Sigmoid colon (tissue), 7 donors: Measurements from ENCODE around the gene TSPEAR. TPM values are rescaled to one million over a fixed set of nuclear protein-coding genes. Genes with fewer than 3 reads are reported as not detected.

ENCODE experiments used
- DNase-seq: peaks from one replicate; pipeline ENCODE4 v3.0.0-alpha.2; 2019
- H3K27ac ChIP-seq, 4 donors: fragments of 200-600 bp; sonication (generic); one replicate each; pipeline ENCODE4 v1.5.1; 2016 to 2019; ENCODE audit warnings: mild to moderate bottlenecking in 1 of 4
- H3K27me3 ChIP-seq, 3 donors: fragments of 200-600 bp; sonication (generic); one replicate each; pipeline ENCODE4 v1.5.1; 2019; ENCODE audit warnings: mild to moderate bottlenecking in 1 of 3
- H3K36me3 ChIP-seq, 4 donors: fragments of 200-600 bp; sonication (generic); one replicate each; pipeline ENCODE4 v1.5.1; 2016 to 2019
- H3K4me1 ChIP-seq, 4 donors: fragments of 200-600 bp; sonication (generic); one replicate each; pipeline ENCODE4 v1.5.1; 2017 to 2019
- H3K4me3 ChIP-seq, 4 donors: fragments of 200-600 bp; sonication (generic); one replicate each; pipeline ENCODE4 v1.5.1; 2017 to 2019; ENCODE audit warnings: mild to moderate bottlenecking in 2 of 4, moderate library complexity in 1 of 4
- H3K9me3 ChIP-seq, 4 donors: fragments of 200-600 bp in 3 of 4; sonication (generic) in 3 of 4; one replicate each; pipeline versions ENCODE4 v1.5.1 to v1.6.1; 2013 to 2019
- EP300 ChIP-seq, 4 donors: sonication (generic); formaldehyde crosslinking; IDR thresholded peaks; one replicate each; pipeline ENCODE4 v1.6.1; 2017; ENCODE audit warnings: antibody characterized with exemption in 4 of 4
- POLR2A ChIP-seq, 2 donors: fragments of 450-650 bp; IDR thresholded peaks; one replicate each; pipeline ENCODE4 v1.6.1; 2016; ENCODE audit warnings: antibody characterized with exemption in 2 of 2, mild to moderate bottlenecking in 2 of 2, moderate library complexity in 2 of 2
- POLR2AphosphoS5 ChIP-seq, 4 donors: sonication (generic); formaldehyde crosslinking; IDR thresholded peaks; one replicate each; pipeline ENCODE4 v1.6.1; 2017; ENCODE audit warnings: antibody characterized with exemption in 4 of 4
- WGBS, 2 donors: extraction: QIAGEN DNeasy Blood & Tissue Kit; methylation state at CpG; one replicate each; pipeline ENCODE4 v1.1.7; 2013; 5-methylcytosine and 5-hydroxymethylcytosine counted together
- intact Hi-C: fragments of 100-400 bp; cut with DNase I; formaldehyde crosslinking; loops from one replicate; pipeline ENCODE4 v1.15.1; 2023
- polyA plus RNA-seq, 3 donors: library from polyadenylated mRNA; stranded (reverse); fragments of 200-250 nt; gene quantifications; one replicate each; pipeline ENCODE4 v1.2.3, GENCODE V29; 2013
- total RNA-seq, 4 donors: library from RNA; depleted of rRNA; stranded (reverse); fragments of >200 nt; gene quantifications; one replicate each; pipeline ENCODE4 v1.1.0, GENCODE V29; 2016
- TF ChIP-seq, protein P1 (sequence below), 4 experiments: fragments of 450-650 bp in 3 of 4; fragments of 200-600 bp in 1 of 4; IDR thresholded peaks; one replicate each; pipeline ENCODE4 v1.5.1; 2016 to 2019; ENCODE audit warnings: antibody characterized with exemption in 4 of 4, mild to moderate bottlenecking in 3 of 4, moderate library complexity in 2 of 4
- donor health status: healthy with polysubstance abuse.
- donor health status: Bipolar disorder and iron deficiency.
- donor health status: healthy.

The TSPEAR gene
- total and polyA plus RNA-seq, 7 donors = under 0.01 to 0.20 TPM; not detected in 5

DNA sequence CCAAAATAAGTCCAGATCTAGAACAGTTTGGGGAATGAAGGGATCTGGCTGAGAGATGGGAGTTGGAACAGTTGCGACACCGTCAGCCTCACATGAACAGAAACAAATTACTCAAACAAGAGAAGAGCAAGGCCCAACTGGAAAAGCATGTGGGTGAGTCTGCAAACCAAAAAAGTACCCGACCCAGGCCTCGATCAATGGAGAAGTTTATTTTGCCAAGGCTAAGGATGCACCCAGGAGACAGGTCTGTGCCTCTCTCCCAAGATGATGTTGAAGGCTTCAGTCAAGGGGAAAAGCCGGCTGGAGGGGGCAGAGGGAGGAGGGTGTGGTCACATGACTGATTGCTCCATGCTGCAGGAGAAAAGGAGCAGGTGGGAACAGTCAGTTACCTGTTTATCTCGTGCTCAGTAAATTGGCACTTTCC lies 213.7 kb downstream of the TSPEAR start:
- peaks cover 2 to 42% (median 12%) of the 10 kb centered on the region in 3 donors for H3K27me3 ChIP-seq
- peaks cover 0 to 9% (median 3%) of the 10 kb centered on the region in 4 donors for H3K4me1 ChIP-seq
- WGBS, 2 donors = 50 to 68% methylated on average over 6 of the region's 6 CpGs
- no peak for DNase-seq
- no peak for TF ChIP-seq EP300 (IDR thresholded peaks at IDR 0.05)
- TF ChIP-seq POLR2A (IDR thresholded peaks at IDR 0.05) = no peak
- no peak overlapping the region for H3K4me3 ChIP-seq
- no peaks in the 10 kb centered on the region for H3K36me3 ChIP-seq
- intact Hi-C loops = no loop called here
- H3K9me3 ChIP-seq = peaks cover 0 to 10% (median 5%) of the 10 kb centered on the region in 4 donors
- peak overlapping the region in 1 of 4 donors; percentile 36 for H3K27ac ChIP-seq

DNA sequence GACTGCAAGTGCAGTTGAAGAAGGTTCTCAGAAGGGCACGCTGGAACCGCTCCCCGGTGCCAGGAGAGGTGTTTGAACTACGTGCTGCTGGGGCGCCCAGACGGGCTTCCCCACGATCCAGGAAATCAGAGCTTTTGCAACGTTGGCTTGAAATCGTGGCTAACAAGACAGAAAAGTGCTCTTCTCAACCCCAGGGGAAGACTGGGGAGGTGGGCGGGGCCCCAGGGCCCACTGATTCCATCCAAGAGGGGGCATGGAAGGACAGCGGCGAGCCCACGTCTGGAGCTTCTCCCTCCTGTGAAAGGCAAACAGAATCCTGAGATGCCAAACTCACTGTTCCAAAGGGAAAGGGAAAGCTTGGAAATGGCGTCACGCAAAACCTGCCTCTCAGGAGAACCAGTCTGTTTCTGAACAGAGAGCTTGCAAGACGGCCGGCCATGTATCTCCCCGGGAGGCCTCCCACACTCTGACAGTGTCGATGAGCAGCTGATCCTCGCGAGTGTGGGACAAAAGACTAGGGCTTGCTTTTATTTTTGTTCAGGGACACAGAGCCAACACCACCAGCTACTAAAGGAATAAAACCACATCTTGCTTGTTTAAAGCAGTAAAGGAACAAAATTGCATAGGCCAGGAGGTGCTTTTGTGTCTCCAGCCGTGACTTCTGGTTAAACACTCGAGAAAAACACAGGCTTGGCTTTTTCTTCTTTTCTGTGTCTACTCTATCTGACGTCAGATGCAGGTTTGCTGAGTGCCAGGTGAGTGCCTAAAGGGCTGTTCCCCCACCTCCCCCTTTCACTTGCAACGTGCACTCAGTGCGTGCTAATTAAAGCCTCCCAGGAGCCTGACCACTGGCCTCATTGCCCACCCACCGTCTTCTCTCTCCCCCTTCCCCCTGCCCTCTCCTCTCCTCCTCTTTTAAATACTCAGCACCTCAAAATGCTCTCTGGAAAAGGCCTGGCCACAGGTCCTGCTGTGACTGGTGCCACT lies 214.5 kb downstream of the TSPEAR start:
- Histone ChIP-seq H3K27me3 (peaks cover 2 to 39% (median 12%) of the 10 kb centered on the region in 3 donors), H3K9me3 (peaks cover 0 to 11% (median 5%) of the 10 kb centered on the region in 4 donors), H3K27ac (peak overlapping the region in 2 of 4 donors; percentile 23 to 36), H3K4me1 (peaks cover 0 to 9% (median 3%) of the 10 kb centered on the region in 4 donors), H3K36me3 (no peaks in the 10 kb centered on the region), H3K4me3 (no peak overlapping the region)
- TF ChIP-seq POLR2A (IDR thresholded peaks at IDR 0.05) (no peak), POLR2AphosphoS5 (IDR thresholded peaks at IDR 0.05) (no peak), EP300 (IDR thresholded peaks at IDR 0.05) (no peak)
- TF ChIP-seq, protein P1, sequence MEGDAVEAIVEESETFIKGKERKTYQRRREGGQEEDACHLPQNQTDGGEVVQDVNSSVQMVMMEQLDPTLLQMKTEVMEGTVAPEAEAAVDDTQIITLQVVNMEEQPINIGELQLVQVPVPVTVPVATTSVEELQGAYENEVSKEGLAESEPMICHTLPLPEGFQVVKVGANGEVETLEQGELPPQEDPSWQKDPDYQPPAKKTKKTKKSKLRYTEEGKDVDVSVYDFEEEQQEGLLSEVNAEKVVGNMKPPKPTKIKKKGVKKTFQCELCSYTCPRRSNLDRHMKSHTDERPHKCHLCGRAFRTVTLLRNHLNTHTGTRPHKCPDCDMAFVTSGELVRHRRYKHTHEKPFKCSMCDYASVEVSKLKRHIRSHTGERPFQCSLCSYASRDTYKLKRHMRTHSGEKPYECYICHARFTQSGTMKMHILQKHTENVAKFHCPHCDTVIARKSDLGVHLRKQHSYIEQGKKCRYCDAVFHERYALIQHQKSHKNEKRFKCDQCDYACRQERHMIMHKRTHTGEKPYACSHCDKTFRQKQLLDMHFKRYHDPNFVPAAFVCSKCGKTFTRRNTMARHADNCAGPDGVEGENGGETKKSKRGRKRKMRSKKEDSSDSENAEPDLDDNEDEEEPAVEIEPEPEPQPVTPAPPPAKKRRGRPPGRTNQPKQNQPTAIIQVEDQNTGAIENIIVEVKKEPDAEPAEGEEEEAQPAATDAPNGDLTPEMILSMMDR (IDR thresholded peaks at IDR 0.05) = no peak
- intact Hi-C loops = no loop called here
- no peak for DNase-seq
- 68 to 85% methylated on average over 27 of the region's 27 CpGs for WGBS, 2 donors

DNA sequence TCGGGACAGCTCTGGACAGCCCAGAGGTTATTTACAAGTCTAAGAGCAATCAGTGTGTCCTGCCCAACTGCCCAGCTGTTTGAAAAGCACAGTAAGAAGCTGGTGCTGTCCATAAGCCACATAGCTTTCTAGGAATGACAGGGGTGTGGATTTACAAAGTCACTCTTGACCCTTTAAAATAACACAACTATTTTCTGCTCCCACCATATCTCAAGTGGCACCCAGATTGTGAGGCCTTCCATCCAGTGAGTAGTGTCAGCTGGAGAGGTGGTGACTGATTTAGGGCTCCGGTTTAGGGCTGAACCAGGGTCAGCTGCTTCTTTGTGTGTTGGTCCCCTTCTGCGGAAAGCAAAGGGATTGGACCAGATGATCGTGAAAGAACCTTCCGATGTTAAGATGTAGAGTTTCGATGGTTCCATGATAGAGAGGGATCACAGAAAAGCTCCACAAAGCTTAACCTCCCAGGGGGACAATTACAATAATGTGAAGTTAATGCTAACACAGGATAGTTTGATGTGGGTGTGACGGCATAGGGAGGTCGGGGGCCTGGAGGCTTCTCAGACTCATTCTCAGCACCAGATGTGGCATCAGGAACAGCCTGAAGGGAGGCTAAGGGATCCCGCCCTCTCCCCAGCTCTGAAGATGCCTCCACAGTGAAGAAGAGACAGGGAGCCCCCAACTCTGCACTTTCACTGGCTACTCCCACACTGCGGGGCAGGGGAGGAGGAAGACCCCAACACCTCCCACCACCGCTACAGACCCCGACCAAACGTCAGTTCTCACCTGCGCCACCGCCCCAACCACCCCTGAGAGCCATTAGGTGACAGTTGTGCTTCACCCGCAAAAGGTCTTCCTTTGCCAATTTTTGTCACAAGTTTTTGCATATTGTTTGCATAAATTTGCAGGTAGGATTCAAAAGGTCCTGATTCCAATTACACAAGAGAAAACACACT lies 215.5 kb downstream of the TSPEAR start:
- peaks cover 2 to 30% (median 12%) of the 10 kb centered on the region in 3 donors for H3K27me3 ChIP-seq
- intact Hi-C loops = no loop called here

DNA sequence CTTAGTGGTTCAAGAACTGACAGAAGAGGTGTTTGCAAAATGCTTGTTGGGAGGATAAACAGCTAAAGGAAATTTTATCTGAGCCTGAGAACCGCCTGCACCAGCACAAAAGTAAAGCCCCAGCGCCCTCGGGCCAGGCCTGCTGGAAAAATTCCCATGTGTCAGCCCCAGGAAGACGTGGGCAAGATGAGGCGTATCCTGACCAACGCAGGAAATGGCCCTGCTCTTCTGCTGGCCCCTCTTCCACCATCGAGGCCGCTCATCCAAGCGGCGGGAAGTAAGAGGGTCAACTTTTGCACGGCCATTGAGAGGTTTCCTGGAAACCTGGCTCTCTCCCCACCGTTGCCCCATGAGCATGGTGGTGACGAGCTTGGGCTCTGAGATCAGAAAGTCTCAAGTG lies 216.4 kb downstream of the TSPEAR start:
- peaks cover 0 to 9% (median 3%) of the 10 kb centered on the region in 4 donors for H3K4me1 ChIP-seq
- 88 to 89% methylated on average over 13 of the region's 13 CpGs for WGBS, 2 donors
- H3K4me3 ChIP-seq = no peak overlapping the region
- no peak for DNase-seq
- intact Hi-C loops = no loop called here
- TF ChIP-seq POLR2AphosphoS5 (IDR thresholded peaks at IDR 0.05) (no peak), POLR2A (IDR thresholded peaks at IDR 0.05) (no peak), EP300 (IDR thresholded peaks at IDR 0.05) (no peak)
- TF ChIP-seq, protein P1 (IDR thresholded peaks at IDR 0.05) = no peak
- peaks cover 0 to 11% (median 5%) of the 10 kb centered on the region in 4 donors for H3K9me3 ChIP-seq
- no peak overlapping the region for H3K27ac ChIP-seq
- H3K36me3 ChIP-seq = no peaks in the 10 kb centered on the region
- peaks cover 2 to 28% (median 12%) of the 10 kb centered on the region in 3 donors for H3K27me3 ChIP-seq

More for the DNA sequence above, 215.5 kb downstream of the TSPEAR start:
- TF ChIP-seq EP300 (IDR thresholded peaks at IDR 0.05) (no peak), POLR2A (IDR thresholded peaks at IDR 0.05) (no peak), POLR2AphosphoS5 (IDR thresholded peaks at IDR 0.05) (no peak)
- TF ChIP-seq, protein P1 (IDR thresholded peaks at IDR 0.05) = no peak
- WGBS, 2 donors = 86 to 92% methylated on average over 16 of the region's 16 CpGs
- DNase-seq = no peak
- Histone ChIP-seq H3K4me1 (peaks cover 0 to 9% (median 3%) of the 10 kb centered on the region in 4 donors), H3K9me3 (peaks cover 0 to 11% (median 5%) of the 10 kb centered on the region in 4 donors), H3K27ac (no peak overlapping the region), H3K4me3 (no peak overlapping the region), H3K36me3 (no peaks in the 10 kb centered on the region)
